ENCODE results near the gene FAM20C.

- TF ChIP-seq CTCF (IDR thresholded peaks at IDR 0.05) = no peak
- no peak for TF ChIP-seq POLR2AphosphoS5 (IDR thresholded peaks at IDR 0.05)
Measured at GRCh38 chr7:259751-260405, 67.5 kb downstream of the FAM20C start.
